PC-9 (cell line): ENCODE results near the gene DRAP1. TPM values are rescaled to one million over a fixed set of nuclear protein-coding genes. Genes with fewer than 3 reads are reported as not detected.

Experiments
- BruUV-seq: library from RNA; stranded (reverse); fragments of 400-500 nt; replicated peaks from 2 replicates; lab custom pipeline; 2021; lab: Mats Ljungman, UMichigan
- CTCF ChIA-PET: fragments of 300-600 bp; sonication (Branson Sonifier 250); formaldehyde crosslinking; loops from one replicate; lab custom pipeline; 2022; ENCODE audit warnings: antibody characterized with exemption; lab: Charles Lee
- POLR2A ChIA-PET: fragments of 300-600 bp; sonication (Branson Sonifier 250); formaldehyde crosslinking; loops from one replicate; lab custom pipeline; 2022; ENCODE audit warnings: antibody characterized with exemption; ENCODE audit not compliant: unreplicated experiment; lab: Charles Lee
- DNase-seq, 2 experiments: peaks; one replicate each; pipeline versions ENCODE4 v3.0.0 to v3.0.0-alpha.2; 2015 to 2022; ENCODE audit warnings: mixed read lengths in 1 of 2
- H2AFZ ChIP-seq: fragments of 200-600 bp; sonication (generic); 2 replicates; pipeline ENCODE4 v1.8.1; 2017; ENCODE audit warnings: antibody characterized with exemption
- H3F3A ChIP-seq: fragments of 200-600 bp; sonication (generic); 2 replicates; pipeline ENCODE4 v1.8.1; 2017; ENCODE audit warnings: antibody characterized with exemption, mild to moderate bottlenecking, low read depth; ENCODE audit not compliant: insufficient read depth
- H3K27ac ChIP-seq: fragments of 200-600 bp; sonication (generic); 2 replicates; pipeline ENCODE4 v1.6.1; 2016; ENCODE audit warnings: mixed run types
- H3K27me3 ChIP-seq: fragments of 200-600 bp; sonication (generic); 2 replicates; pipeline ENCODE4 v1.6.1; 2016; ENCODE audit warnings: low read depth, mixed run types; ENCODE audit not compliant: insufficient read depth
- H3K36me3 ChIP-seq: fragments of 200-600 bp; sonication (generic); 2 replicates; pipeline ENCODE4 v1.6.1; 2016; ENCODE audit warnings: low read depth, mixed run types
- H3K4me1 ChIP-seq: fragments of 200-600 bp; sonication (generic); replicated peaks from 2 replicates; pipeline ENCODE4 v1.6.1; 2016; ENCODE audit warnings: mixed run types; ENCODE audit not compliant: insufficient read depth
- H3K4me2 ChIP-seq: fragments of 200-600 bp; sonication (generic); 2 replicates; pipeline ENCODE4 v1.6.1; 2017; ENCODE audit warnings: mixed run types
- H3K4me3 ChIP-seq: fragments of 200-600 bp; sonication (generic); 2 replicates; pipeline ENCODE4 v1.6.1; 2016; ENCODE audit warnings: mixed run types
- H3K79me2 ChIP-seq: fragments of 200-600 bp; sonication (generic); 2 replicates; pipeline ENCODE4 v1.6.1; 2017; ENCODE audit warnings: low read depth, mixed run types
- H3K9me2 ChIP-seq: fragments of 200-600 bp; sonication (generic); 2 replicates; pipeline ENCODE4 v1.8.1; 2017; ENCODE audit warnings: mild to moderate bottlenecking; ENCODE audit not compliant: insufficient read depth
- H3K9me3 ChIP-seq: fragments of 200-600 bp; sonication (generic); 2 replicates; pipeline ENCODE4 v1.8.1; 2016; ENCODE audit warnings: low read depth; ENCODE audit not compliant: insufficient read depth
- H4K20me1 ChIP-seq: fragments of 200-600 bp; sonication (generic); 2 replicates; pipeline ENCODE4 v1.8.1; 2017; ENCODE audit not compliant: insufficient read depth
- CTCF ChIP-seq: fragments of 200-600 bp; sonication (generic); conservative IDR thresholded peaks from 2 replicates; pipeline ENCODE4 v1.6.1; 2017; ENCODE audit warnings: mixed run types, antibody characterized with exemption, mild to moderate bottlenecking, moderate library complexity
- EZH2 ChIP-seq: fragments of 200-600 bp; sonication (generic); IDR thresholded peaks from 2 replicates; pipeline ENCODE4 v1.8.0; 2017; ENCODE audit warnings: antibody characterized with exemption, low read depth
- intact Hi-C: fragments of 100-400 bp; cut with micrococcal nuclease; formaldehyde crosslinking; loops from one replicate; pipeline ENCODE4 v1.10.0; 2022; ENCODE audit not compliant: unreplicated experiment
- total RNA-seq: library from RNA; stranded (reverse); gene quantifications from 2 replicates; pipeline ENCODE4 v1.2.3, GENCODE V29; 2021

The DRAP1 gene
- total RNA-seq, 1 experiment from 2014 or later, result 220 TPM

- no peak overlapping the region for H3K4me2 ChIP-seq
- H3K4me1 ChIP-seq, result no peaks in the 10 kb centered on the region
- ChIA-PET CTCF (interaction anchor here (0.7 kb wide), 1 partner anchor 20 kb away, joined by 6 read pairs; no protein-coding TSS in a partner anchor), POLR2A (no interaction called here)
- no peaks in the 10 kb centered on the region for H4K20me1 ChIP-seq
- DNase-seq, result no peak
- H3K36me3 ChIP-seq, result no peaks in the 10 kb centered on the region
- no peak overlapping the region for H3K27ac ChIP-seq
- no TSS peak for BruUV-seq
- H3F3A ChIP-seq, result no peaks in the 10 kb centered on the region
- H3K79me2 ChIP-seq, result no peaks in the 10 kb centered on the region
- H3K9me2 ChIP-seq, result no peaks in the 10 kb centered on the region
- H2AFZ ChIP-seq, result no peak overlapping the region
- no peaks in the 10 kb centered on the region for H3K9me3 ChIP-seq
- H3K27me3 ChIP-seq, result 0 out of 2 replicates have a peak, but pooled peaks cover 6% of the 10 kb centered on the region
- no peak overlapping the region for H3K4me3 ChIP-seq
- TF ChIP-seq EZH2 (no peak), CTCF (no peak)
- intact Hi-C loops, result no loop called here
Observed at GRCh38 chr11:65952052-65952521, 32.9 kb downstream of the DRAP1 start.

DNA sequence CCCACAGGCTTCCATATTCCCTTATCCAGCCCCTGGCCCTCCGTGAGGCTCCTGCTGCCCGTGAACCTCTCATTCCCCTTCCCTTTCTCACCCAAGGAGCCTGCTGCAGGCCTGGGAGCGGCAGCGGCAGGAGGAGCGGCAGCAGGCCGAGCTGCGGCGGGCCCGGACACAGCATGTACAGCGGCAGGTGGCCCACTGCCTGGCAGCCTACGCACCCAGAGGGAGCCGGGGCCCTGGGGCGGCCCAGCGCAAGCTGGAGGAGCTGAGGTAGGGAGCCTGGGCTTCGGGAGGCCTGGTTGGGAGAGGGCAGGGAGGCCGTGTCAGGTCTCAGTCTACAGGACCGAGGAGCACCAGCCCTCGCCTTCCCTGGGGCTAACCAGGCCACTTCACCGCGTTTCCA is 34.2 kb downstream of the DRAP1 start:
- Histone ChIP-seq H4K20me1 (no peaks in the 10 kb centered on the region), H3K9me2 (no peaks in the 10 kb centered on the region), H3K27me3 (no peaks in the 10 kb centered on the region), H3F3A (no peaks in the 10 kb centered on the region), H3K79me2 (no peaks in the 10 kb centered on the region), H3K36me3 (no peaks in the 10 kb centered on the region), H3K4me2 (no peak overlapping the region), H3K27ac (no peak overlapping the region), H2AFZ (no peak overlapping the region), H3K4me3 (no peak overlapping the region), H3K9me3 (no peaks in the 10 kb centered on the region), H3K4me1 (no peaks in the 10 kb centered on the region)
- no peak for DNase-seq
- no TSS peak for BruUV-seq
- intact Hi-C loops, result no loop called here
- TF ChIP-seq CTCF, result no peak
- no peak for TF ChIP-seq EZH2
- POLR2A ChIA-PET, result no interaction called here
- CTCF ChIA-PET, result no interaction called here

- H4K20me1 ChIP-seq, result no peaks in the 10 kb centered on the region
- no peaks in the 10 kb centered on the region for H3K9me3 ChIP-seq
- no peaks in the 10 kb centered on the region for H3F3A ChIP-seq
- no peaks in the 10 kb centered on the region for H3K27me3 ChIP-seq
- H2AFZ ChIP-seq, result no peak overlapping the region
- H3K4me3 ChIP-seq, result no peak overlapping the region
- no peaks in the 10 kb centered on the region for H3K36me3 ChIP-seq
- H3K4me2 ChIP-seq, result no peak overlapping the region
- no TSS peak for BruUV-seq
- H3K27ac ChIP-seq, result no peak overlapping the region
- no peaks in the 10 kb centered on the region for H3K4me1 ChIP-seq
- no peaks in the 10 kb centered on the region for H3K9me2 ChIP-seq
- CTCF ChIA-PET, result interaction anchor here (0.6 kb wide), 2 partner anchors 56 to 152 kb away, joined by 3 to 11 read pairs; no protein-coding TSS in a partner anchor
- intact Hi-C loops, result no loop called here
- no peak for DNase-seq
- TF ChIP-seq EZH2 (no peak), CTCF (no peak)
- POLR2A ChIA-PET, result no interaction called here
- no peaks in the 10 kb centered on the region for H3K79me2 ChIP-seq
Observed at GRCh38 chr11:65954771-65955170, 35.5 kb downstream of the DRAP1 start.
